GM13976 (cell line): ENCODE results near the gene ZNF665.

Source experiments
- DNase-seq: peaks from one replicate; pipeline ENCODE4 v3.0.0; 2012; ENCODE audit warnings: low spot score
- in situ Hi-C: fragments of 300-500 bp; cut with MboI; formaldehyde crosslinking; loops from one replicate; pipeline ENCODE4 v1.12.0; 2022; ENCODE audit warnings: low sequenced_read_pairs, mixed read lengths, inconsistent platforms; ENCODE audit not compliant: unreplicated experiment
- TF ChIP-seq, protein P1 (sequence below): IDR thresholded peaks from 2 replicates; pipeline ENCODE4 v1.5.1; 2012; ENCODE audit warnings: borderline replicate concordance, mild to moderate bottlenecking; ENCODE audit not compliant: insufficient read depth; ENCODE audit errors: extremely low read depth, missing control alignments, control extremely low read depth

Gene ZNF665

DNA sequence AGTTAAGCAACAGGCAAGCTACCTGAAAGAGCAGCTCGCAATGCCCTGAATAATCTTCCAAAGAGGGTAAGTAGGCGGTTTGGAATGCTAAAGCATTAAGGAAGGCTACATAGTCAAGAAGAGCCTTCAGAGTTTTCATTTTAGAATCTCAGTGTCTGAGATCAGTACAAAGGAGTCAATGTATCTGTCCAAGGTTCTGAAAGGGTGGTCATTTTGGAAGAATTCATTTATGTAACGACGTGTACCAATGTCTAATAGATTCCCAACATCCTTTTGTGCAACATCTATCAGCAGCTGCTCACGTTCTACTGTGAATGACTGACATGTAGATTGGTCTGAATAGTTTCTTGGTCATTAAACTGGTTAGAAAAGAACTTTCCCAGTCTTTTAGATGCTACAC is 15.2 kb downstream of the ZNF665 start:
- DNase-seq: no peak
- TF ChIP-seq, protein P1, sequence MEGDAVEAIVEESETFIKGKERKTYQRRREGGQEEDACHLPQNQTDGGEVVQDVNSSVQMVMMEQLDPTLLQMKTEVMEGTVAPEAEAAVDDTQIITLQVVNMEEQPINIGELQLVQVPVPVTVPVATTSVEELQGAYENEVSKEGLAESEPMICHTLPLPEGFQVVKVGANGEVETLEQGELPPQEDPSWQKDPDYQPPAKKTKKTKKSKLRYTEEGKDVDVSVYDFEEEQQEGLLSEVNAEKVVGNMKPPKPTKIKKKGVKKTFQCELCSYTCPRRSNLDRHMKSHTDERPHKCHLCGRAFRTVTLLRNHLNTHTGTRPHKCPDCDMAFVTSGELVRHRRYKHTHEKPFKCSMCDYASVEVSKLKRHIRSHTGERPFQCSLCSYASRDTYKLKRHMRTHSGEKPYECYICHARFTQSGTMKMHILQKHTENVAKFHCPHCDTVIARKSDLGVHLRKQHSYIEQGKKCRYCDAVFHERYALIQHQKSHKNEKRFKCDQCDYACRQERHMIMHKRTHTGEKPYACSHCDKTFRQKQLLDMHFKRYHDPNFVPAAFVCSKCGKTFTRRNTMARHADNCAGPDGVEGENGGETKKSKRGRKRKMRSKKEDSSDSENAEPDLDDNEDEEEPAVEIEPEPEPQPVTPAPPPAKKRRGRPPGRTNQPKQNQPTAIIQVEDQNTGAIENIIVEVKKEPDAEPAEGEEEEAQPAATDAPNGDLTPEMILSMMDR: no peak
- in situ Hi-C loops: no loop called here

DNA sequence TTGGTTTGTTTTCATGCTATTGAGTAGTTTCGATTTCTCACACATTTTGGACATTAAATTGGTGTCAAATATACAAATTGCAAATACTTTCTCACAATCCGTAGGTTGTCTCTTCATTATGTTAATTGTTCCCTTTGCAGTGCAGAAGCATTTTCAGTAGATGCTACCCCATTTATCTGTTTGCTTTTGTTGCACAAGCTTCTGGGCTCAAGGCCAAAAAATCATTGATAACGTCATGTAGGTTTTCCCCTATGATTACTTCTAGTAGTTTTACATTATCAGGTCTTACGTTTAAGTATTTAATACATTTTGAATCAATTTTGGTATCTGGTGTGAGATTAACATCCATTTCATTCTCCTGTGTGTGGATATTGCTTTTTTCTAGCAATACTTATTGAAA is 20.3 kb downstream of the ZNF665 start:
- in situ Hi-C loops: no loop called here
- TF ChIP-seq, protein P1: no peak
- DNase-seq: no peak

DNA sequence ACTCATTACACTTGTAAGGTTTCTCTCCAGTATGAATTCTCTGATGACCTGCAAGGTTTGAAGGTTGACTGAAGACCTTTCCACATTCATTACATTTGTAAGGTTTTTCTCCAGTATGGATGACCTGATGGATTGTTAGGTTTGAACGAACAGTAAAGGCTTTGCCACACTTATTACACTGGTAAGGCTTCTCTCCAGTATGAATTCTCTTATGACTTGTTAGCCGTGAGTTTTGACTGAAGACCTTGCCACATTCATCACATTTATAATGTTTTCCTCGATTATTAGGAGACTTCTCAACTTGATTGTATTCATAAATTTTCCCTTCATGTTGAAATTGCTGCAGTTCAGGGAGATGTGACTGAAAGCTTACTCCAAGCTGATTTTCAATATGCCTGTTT is 27.5 kb downstream of the ZNF665 start:
- DNase-seq: no peak
- in situ Hi-C loops: no loop called here
- TF ChIP-seq, protein P1: no peak

DNA sequence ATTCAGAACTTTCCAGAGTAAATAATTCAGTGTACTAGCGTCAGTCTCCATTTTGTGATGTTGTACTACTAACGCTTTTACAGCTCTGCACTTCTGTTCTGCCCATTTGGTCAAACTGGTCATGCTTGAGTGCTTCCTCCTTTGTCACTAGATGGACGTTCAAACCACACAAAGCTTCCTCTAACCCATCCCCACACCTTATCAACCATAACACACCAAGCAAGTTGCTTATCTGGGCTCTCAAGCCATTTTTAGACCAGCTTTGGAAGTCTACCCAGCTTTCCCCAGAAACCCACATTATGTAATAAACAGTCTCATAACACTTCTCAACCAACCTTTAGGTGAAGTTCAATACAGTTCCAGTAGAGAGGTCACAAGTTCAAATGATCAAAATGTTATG is 32.0 kb downstream of the ZNF665 start:
- TF ChIP-seq, protein P1: no peak
- in situ Hi-C loops: no loop called here
- DNase-seq: no peak

DNA sequence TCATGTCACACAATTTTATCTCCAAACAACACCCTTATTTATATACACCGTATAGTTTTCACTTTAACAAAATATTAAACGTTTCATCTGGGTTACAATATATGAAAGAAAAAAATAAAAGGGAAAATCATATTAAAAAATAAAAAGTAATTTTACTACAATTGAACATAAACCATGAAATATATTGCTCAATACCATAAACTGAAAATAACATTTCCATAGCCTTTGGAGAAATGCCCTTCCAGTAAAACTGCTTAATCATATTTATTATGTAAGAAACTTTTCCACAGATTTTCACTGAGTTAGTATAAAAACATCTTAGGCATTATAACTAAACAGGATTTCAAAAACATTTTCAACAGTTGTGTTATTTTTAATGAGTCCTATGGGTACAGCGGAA is 32.8 kb downstream of the ZNF665 start:
- in situ Hi-C loops: no loop called here

DNA sequence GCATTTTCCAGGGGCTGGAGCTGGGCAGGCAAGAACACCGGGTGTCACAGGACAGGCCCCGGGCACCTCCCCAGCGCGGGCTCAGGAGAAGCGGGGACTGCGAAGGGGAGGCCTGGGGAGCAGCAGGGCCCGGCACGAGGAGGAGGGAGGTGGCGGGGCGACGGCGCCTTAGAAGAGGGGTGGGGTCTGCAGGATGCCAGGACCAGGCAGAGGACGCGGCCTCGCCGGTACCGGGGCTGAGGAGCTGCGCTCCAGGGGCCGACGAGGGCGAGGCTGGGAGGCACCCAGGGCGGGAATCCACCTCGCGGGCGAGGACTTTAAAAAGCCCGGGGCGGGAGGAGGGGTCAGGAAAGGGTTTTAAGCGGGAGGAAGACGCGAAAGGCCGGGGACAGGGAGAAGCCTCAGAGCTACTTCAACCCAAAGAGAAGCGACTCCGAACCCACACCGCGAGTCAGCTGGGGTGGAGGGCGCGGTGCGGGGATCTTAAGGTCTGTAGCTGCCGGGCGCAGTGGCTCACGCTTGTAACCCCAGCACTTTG is 35.0 kb downstream of the ZNF665 start:
- in situ Hi-C loops: no loop called here
- TF ChIP-seq, protein P1: no peak
- peak; percentile 41 for DNase-seq

More for the DNA sequence above, 32.8 kb downstream of the ZNF665 start:
- DNase-seq: no peak
- TF ChIP-seq, protein P1: no peak
